T-helper 22 cell (primary cell): ENCODE data around the gene ITPK1.

Experiments
- DNase-seq: peaks from one replicate; pipeline ENCODE4 v3.0.0-alpha.2; 2020; ENCODE audit warnings: low read depth

Gene ITPK1

GRCh38 chr14:93028724-93029076, 87.0 kb downstream of the ITPK1 start:
- no peak for DNase-seq

- DNase-seq = no peak
Measured at GRCh38 chr14:93027810-93028723, 87.7 kb downstream of the ITPK1 start.

GRCh38 chr14:93026339-93026738, 89.4 kb downstream of the ITPK1 start:
- no peak for DNase-seq

- no peak for DNase-seq
Measured at GRCh38 chr14:93025055-93025454, 90.7 kb downstream of the ITPK1 start.

GRCh38 chr14:93024493-93024892, 91.2 kb downstream of the ITPK1 start:
- no peak for DNase-seq

- DNase-seq = no peak
Measured at GRCh38 chr14:93023802-93024434, 91.8 kb downstream of the ITPK1 start.

- DNase-seq = no peak
Measured at GRCh38 chr14:93023039-93023438, 92.7 kb downstream of the ITPK1 start.

- no peak for DNase-seq
Measured at GRCh38 chr14:93019970-93020369, 95.8 kb downstream of the ITPK1 start.

- no peak for DNase-seq
Measured at GRCh38 chr14:93019367-93019843, 96.3 kb downstream of the ITPK1 start.

- no peak for DNase-seq
Measured at GRCh38 chr14:93018366-93018765, 97.4 kb downstream of the ITPK1 start.

- no peak for DNase-seq
Measured at GRCh38 chr14:93017898-93018297, 97.8 kb downstream of the ITPK1 start.

GRCh38 chr14:93017301-93017797, 98.4 kb downstream of the ITPK1 start:
- no peak for DNase-seq

GRCh38 chr14:93016275-93016845, 99.4 kb downstream of the ITPK1 start:
- DNase-seq = no peak

GRCh38 chr14:93015505-93015904, 100.2 kb downstream of the ITPK1 start:
- no peak for DNase-seq

GRCh38 chr14:93015064-93015463, 100.7 kb downstream of the ITPK1 start:
- no peak for DNase-seq

- no peak for DNase-seq
Measured at GRCh38 chr14:93014058-93015023, 101.4 kb downstream of the ITPK1 start.

- DNase-seq = no peak
Measured at GRCh38 chr14:93012951-93013719, 102.6 kb downstream of the ITPK1 start.

GRCh38 chr14:93012506-93012905, 103.2 kb downstream of the ITPK1 start:
- no peak for DNase-seq

- no peak for DNase-seq
Measured at GRCh38 chr14:93011650-93012325, 103.9 kb downstream of the ITPK1 start.

- DNase-seq = no peak
Measured at GRCh38 chr14:93011141-93011529, 104.6 kb downstream of the ITPK1 start.
